ENCODE measurements around the gene MPRIP. TPM values are rescaled to one million over a fixed set of nuclear protein-coding genes. Genes with fewer than 3 reads are reported as not detected.

The MPRIP gene, protein sequence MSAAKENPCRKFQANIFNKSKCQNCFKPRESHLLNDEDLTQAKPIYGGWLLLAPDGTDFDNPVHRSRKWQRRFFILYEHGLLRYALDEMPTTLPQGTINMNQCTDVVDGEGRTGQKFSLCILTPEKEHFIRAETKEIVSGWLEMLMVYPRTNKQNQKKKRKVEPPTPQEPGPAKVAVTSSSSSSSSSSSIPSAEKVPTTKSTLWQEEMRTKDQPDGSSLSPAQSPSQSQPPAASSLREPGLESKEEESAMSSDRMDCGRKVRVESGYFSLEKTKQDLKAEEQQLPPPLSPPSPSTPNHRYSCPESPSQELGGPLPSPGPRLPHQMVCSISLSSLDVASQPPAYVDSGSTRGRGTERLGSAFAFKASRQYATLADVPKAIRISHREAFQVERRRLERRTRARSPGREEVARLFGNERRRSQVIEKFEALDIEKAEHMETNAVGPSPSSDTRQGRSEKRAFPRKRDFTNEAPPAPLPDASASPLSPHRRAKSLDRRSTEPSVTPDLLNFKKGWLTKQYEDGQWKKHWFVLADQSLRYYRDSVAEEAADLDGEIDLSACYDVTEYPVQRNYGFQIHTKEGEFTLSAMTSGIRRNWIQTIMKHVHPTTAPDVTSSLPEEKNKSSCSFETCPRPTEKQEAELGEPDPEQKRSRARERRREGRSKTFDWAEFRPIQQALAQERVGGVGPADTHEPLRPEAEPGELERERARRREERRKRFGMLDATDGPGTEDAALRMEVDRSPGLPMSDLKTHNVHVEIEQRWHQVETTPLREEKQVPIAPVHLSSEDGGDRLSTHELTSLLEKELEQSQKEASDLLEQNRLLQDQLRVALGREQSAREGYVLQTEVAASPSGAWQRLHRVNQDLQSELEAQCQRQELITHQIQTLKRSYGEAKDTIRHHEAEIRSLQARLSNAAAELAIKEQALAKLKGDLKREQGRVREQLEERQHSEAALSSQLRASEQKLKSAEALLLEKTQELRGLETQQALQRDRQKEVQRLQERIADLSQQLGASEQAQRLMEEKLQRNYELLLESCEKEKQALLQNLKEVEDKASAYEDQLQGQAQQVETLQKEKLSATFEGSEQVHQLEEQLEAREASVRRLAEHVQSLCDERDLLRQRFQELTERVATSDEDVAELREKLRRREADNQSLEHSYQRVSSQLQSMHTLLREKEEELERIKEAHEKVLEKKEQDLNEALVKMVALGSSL (N-terminal part only)
- total RNA-seq (2021) = 129 and 132 TPM in 2 replicates
- long read RNA-seq, partial matches to known transcripts = 44 of 63 reads
- long read RNA-seq, other reads (novel, unspliced or antisense) = 18 of 63 reads

DNA sequence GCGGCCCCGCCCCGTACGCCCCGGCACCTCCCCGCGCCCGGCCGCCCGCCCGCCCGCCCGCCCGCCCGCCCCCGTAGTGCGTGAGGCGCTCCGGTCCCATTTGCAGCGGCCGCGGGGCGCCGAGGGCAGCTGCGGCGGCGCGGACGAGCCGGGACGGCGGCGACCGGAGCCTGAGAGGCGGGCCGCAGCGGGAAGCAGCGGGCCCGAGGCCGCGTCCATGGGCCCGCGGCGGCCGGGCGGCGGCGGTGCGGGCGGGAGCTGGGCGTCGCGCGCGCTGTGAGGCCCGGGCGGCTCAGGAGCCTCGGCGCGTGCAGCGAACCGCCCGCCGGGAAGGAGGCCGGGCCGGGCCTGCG lies at the start of gene MPRIP:
MPRIP (plus strand) TSS at position 74 of the 353 bp plus-strand sequence. CDS start 392 bp downstream, outside the sequence.
- no peak for DNase-seq
- no peaks in the 10 kb centered on the region for H3K9me3 ChIP-seq (ENCODE audit: control insufficient read depth, low read depth, low read length)
- peaks cover 5% of the 10 kb centered on the region; the same call in 1 of the 2 replicates for H3K4me1 ChIP-seq (ENCODE audit: insufficient read depth, low read length)
- no peak within 1 kb of the TSS for H4K5ac ChIP-seq (ENCODE audit: insufficient read length, low read depth, low read length)
- Mint-ChIP-seq H3K9me3 (peaks cover 0 to 3% of the 10 kb centered on the region in 2 experiments; a peak in 1 of 5 replicates), H3K27me3 (ENCODE audit: low read depth) (peaks cover 13% of the 10 kb centered on the region), H3K4me3 (peak within 1 kb of the TSS; percentile 88 to 96), H3K4me1 (peaks cover 32 to 35% of the 10 kb centered on the region in 2 experiments), H3K27ac (peak within 1 kb of the TSS in 2 of 3 experiments; percentile 75 to 77; a peak in 2 of 7 replicates), H3K36me3 (ENCODE audit: insufficient read depth in 1 of 3, low read depth in 3 of 3) (peaks cover 4 to 7% (median 7%) of the 10 kb centered on the region in 3 experiments; a peak in 5 of 7 replicates)
- peak within 1 kb of the TSS; percentile 67 for H3K9ac ChIP-seq (ENCODE audit: extremely low read depth, insufficient read length, low read length)
- no peak within 1 kb of the TSS for H2BK5ac ChIP-seq (ENCODE audit: insufficient read length, low read length)
- no peak within 1 kb of the TSS for H4K91ac ChIP-seq (ENCODE audit: insufficient read length, low read depth, low read length)
- no CpG with 5 or more reads among the region's 67 CpGs for WGBS (ENCODE audit: extremely low coverage, insufficient read length, low lambda C conversion rate)
- H3K27me3 ChIP-seq (ENCODE audit: insufficient read depth, low read length) = no peaks in the 10 kb centered on the region
- no peak within 1 kb of the TSS for H3K4ac ChIP-seq (ENCODE audit: low read depth, low read length)
- TF ChIP-seq CTCF (conservative IDR thresholded peaks at IDR 0.05) = no peak
- H2BK20ac ChIP-seq (ENCODE audit: low read depth, low read length, poor library complexity, severe bottlenecking) = no peak within 1 kb of the TSS
- H3K14ac ChIP-seq (ENCODE audit: insufficient read depth, low read length) = no peak within 1 kb of the TSS
- no peak within 1 kb of the TSS for H3T11ph ChIP-seq (ENCODE audit: low read length)
- H3K56ac ChIP-seq (ENCODE audit: insufficient read length, low read depth, low read length) = no peak within 1 kb of the TSS
- H3K23ac ChIP-seq (ENCODE audit: insufficient read length, low read depth, low read length) = no peak within 1 kb of the TSS
- peaks cover 11% of the 10 kb centered on the region; the same call in 1 of the 2 replicates for H3K79me2 ChIP-seq (ENCODE audit: insufficient read depth, low read length)
- H2BK15ac ChIP-seq (ENCODE audit: low read depth, low read length) = no peak within 1 kb of the TSS
- no peak within 1 kb of the TSS for H2AFZ ChIP-seq (ENCODE audit: low read length)
- H2BK12ac ChIP-seq (ENCODE audit: insufficient read length, low read depth, low read length) = no peak within 1 kb of the TSS
- H4K20me1 ChIP-seq (ENCODE audit: control insufficient read depth, insufficient read depth, insufficient read length) = no peaks in the 10 kb centered on the region
- no peaks in the 10 kb centered on the region for H3K79me1 ChIP-seq (ENCODE audit: insufficient read depth, low read depth, low read length, poor library complexity, severe bottlenecking)
- no peak within 1 kb of the TSS for H3K18ac ChIP-seq (ENCODE audit: insufficient read length, low read depth, low read length)
- no peak within 1 kb of the TSS for H4K8ac ChIP-seq (replicated peaks; ENCODE audit: insufficient read length, low read depth, low read length)
- H2BK120ac ChIP-seq (ENCODE audit: low read depth, low read length, poor library complexity, severe bottlenecking) = no peak within 1 kb of the TSS
- no peak within 1 kb of the TSS for H2AK5ac ChIP-seq (ENCODE audit: insufficient read length, low read length)
- H3K4me2 ChIP-seq (ENCODE audit: insufficient read depth, insufficient read length, low read length) = peak within 1 kb of the TSS; percentile 88
- peaks cover 11% of the 10 kb centered on the region for H3K23me2 ChIP-seq (ENCODE audit: insufficient read length, low read depth, low read length, poor library complexity, severe bottlenecking)
- H3K27ac ChIP-seq (ENCODE audit: insufficient read length, low read depth, low read length) = no peak within 1 kb of the TSS

Data from H9 (cell line).